CD4-positive, alpha-beta T cell treated with Interleukin-17A for 4 hours (primary cell): ENCODE results near the gene EPHA4.
"Not testable (repeated sequence)": the region's sequence is repeated elsewhere in the genome, so short reads cannot be mapped to it uniquely, and the experiment has no call there.

Experiments used
- DNase-seq: peaks from one replicate; pipeline ENCODE4 v3.0.0-alpha.2; 2020; ENCODE audit warnings: mixed read lengths

Gene EPHA4

DNA sequence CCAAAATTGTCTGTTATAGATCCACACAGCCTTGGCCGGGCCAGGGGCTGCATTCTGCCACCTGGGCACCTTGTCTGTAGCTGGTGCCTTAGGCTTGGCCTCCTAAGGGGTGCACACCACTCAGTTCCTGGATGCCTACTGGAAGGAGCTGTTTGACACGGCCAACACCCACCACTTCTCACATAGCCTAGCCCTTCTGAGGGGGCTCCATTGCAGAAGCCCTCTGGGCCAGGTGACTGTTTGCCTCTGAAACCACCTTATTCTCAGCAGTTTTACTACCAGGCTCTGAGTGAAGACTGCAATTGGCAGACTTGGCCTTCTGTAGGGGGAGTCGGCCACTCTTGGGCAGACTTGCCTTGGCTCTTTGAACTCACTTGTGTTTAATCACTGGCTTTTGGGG is 39.5 kb downstream of the EPHA4 start:
- no peak for DNase-seq

DNA sequence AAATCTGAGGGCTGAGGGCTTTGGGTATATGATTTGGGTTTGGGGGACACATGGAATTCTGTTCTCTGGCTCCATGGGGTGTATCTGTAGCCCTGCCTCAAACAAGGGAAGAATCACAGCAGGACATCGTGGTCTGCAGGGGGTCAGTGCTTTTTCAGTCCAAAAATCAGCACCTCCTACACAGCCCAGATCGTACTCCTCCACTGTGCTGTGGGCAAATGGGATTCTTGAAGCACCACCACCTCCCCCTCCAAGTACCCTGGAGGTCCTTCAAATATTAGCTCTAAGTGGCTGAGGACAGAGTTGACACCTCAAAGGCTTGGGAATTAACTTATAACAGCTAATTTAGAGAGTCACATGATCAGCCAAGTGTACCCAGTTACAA is 41.5 kb downstream of the EPHA4 start:
- no peak for DNase-seq

DNA sequence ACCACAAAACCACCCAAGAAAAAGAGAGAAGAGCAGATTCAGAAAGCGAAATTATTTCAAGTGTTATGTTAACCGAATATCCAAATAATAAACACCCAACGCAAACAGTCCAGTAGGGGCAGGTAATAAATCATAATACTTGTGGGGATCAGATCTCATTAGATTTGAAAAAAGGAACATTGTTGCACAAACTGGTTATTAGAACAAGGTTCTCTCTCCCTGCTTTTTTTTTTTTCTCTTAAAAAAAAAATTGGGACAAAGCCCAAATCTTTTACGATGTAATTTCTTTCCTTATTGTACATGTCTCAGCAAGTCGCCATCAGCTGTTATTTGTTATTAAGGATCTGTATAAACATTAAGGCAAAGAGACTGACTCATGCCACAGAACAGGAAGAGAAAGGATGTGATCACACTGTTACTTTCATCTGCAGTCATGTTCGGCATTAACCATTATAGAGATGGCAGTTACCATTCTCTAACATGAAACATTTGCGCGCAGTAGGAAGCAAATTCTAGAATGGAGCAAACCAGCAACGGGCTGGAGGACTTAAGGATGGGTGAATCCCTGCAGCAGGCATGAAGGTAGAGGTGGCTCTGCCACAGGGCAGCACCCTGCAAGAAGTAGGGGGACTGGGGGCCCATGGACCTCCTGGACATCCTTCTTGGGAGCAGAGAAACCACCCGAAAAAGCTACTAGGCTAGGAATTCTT is 42.0 kb downstream of the EPHA4 start:
- peak; percentile 23 for DNase-seq

DNA sequence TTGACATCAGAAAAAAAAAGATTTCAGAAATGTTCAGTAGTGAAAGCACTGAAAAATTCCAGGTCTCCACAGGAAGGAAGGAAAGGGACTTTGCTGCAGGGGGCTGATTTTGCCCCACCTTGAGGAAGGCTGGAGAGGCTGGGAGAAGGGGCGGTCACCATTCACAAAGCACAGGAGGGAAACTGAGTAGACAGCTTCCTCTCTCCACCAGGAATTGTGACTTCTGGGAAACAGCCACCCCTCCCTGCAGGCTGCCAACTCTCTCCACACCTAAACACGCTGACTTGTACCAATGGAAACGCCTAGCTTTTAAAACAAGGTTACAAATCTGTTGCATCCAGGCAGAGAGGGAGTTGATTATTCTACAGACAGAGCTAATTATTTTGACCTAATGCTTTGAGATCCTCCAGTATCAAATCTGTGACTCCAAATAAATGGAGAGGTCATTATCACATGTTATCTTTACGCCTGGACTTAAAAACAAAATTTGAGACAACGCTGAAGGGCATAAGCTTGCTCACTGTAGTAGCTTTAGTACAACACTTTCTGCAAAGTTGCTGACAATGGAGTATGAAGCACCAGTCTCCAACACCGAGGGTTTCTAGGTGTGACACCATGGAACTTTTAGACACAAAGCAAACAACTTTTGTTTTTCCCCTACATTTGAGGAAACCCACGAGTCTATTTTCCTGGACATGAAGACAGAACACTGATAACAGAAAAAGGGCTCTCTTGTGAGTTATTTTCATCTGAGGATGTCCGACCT is 42.7 kb downstream of the EPHA4 start:
- DNase-seq = no peak

DNA sequence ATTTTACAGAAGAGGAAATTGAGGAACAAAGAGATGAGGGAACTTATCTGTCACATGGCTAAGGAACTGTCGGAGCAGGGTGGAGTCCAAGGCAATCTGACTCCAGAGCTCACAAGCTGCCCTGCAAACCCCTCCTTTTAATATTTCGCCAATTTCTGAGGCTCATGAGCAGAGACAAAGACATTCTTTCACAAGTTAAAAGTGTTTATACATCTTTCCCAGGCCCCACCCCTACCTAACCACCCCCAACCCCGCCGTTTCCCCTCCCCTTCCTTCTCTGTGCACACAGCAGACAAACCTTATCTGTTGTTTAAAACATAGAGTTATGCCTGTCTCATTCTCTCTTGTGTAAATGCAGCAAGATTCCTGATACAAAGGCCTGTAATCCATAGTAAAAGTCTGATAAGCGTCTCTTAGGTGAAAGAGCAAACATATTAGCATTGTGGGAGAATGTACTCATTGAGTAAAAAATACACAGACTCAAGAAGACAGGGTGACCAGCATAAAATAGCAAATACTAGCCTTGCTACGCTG is 44.3 kb downstream of the EPHA4 start:
- peak; percentile 78 for DNase-seq

DNA sequence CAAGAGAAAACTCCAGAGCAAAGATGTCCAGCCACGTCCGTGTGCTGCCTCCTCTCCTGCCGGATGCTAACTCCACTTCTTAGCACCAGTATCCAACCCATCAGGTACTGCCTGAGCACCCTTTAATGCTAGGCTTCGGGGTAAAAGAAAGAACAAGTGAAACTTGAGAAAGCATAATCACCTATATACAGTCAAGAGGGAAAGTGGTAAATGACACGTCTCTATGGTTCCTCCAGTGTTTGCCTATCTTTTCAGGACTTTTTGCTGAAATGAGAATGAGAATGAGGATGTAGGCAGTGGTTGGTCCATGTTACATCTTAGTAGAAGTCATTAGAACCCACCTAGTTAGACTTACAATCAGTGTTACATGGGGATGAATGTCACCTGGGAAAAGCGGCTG is 47.9 kb downstream of the EPHA4 start:
- DNase-seq = no peak

DNA sequence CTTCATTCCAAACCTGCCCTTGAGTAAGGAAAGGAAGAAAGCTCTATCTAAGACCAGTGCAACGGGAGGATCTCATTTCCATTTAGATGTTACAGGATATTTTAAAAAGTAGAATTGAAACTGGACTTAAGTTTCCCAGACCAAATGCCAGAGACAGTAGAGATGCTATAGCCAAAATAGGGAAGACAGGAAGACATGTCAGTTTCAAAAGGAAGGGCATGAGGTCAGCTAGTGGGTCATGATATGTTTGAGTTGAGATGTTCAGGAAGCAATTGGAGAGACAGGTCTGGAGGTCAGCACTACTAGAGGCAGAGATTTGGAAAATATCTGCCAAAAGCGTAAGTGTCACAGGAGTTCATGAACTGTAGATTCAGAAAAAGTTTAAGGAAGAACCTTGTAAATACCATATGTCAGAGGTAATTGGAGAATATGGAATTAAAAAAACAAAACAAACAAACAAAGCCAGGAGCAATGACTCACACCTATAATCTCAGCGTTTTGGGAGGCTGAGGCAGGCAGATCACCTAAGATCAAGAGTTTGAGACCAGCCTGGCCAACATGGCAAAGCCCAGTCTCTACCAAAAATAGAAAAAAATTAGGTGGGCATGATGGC is 50.8 kb downstream of the EPHA4 start:
- no peak for DNase-seq

DNA sequence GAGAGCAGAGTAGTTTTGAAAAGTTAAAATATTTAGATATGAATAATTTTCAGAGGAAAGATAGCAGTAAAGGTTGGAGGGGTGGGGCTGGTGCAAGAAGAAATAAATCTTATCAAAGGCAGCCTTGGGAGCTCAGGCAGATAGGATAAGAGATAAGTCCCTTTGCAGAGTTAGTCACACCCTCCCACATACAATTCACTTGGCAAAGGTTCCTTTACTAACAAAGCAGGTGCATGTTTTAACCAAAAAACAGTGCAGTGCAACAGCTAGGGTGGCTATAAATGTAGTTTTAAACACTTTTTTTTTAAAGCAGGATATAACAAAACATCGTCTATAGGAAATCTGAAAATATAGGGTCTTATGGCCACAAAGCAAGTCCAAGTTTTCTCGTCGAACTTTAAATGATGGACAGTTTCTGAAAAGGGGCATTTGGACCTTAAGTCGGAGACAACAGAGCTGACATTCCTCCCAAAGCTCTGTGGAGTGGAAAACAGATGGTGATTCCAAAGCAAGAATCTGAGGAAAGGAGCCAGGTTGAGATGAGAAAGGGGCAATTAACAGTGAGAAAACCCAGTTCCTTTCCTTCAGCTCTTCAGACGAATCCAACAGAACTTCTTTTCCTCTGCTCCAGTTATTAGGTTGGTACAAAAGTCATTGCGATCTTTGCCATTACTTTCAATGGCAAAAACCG is 53.0 kb downstream of the EPHA4 start:
- peak; percentile 33 for DNase-seq

DNA sequence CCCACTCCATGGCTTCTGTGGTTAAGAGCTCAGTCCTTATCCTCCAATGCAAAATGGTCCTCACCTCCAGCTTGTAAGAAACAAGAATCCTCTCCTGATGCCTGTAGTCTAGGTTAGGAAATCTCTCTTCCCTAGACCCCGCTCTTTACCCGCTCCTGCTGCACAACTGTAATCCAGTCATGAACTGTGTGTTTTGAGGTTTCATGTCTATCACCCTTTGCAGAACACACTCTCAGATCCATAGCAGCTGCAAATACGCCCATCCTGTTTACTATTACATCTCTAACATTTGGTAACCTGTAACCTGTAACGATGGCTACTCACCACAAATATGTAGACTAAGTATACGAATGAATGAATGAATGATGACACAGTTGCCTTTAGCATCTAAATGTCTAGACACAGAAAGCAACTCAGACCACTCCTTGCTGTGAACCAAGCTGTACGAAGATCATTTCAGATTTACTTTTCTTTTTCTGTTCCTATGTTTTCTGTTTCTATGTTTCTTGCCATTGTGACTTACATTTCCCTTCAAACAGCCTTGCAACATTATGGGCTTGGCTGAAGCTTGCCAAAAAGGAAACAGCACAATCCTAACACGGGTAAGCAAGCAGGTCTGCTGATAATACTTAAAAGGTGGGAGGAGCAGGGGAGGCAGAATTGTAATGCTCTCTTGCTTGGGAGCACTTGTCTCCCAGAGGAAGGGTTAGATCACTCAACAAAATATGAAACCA is 53.7 kb downstream of the EPHA4 start:
- peak; percentile 53 for DNase-seq

DNA sequence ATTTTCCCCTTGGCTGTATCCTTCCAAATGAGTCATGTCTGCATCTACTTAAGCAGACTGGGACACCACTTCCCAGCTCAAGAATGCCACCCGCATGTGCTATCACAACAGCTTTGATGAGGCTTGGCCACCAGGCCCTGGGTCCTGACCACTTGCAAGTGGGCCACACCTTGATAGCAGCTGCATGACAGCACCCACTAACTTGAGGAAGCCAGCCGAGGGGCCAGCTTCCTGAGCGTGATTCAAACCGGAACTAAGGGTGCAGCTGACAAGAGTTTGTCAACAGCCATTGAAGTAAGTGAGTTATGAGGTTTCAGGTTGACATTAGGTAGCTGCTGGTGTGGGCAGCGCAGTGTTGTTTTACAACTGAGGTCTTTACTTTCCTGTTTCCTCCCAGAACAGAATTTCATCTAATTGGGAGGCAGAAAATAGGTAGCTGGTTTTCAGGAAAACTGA is 54.4 kb downstream of the EPHA4 start:
- DNase-seq = peak; percentile 83

DNA sequence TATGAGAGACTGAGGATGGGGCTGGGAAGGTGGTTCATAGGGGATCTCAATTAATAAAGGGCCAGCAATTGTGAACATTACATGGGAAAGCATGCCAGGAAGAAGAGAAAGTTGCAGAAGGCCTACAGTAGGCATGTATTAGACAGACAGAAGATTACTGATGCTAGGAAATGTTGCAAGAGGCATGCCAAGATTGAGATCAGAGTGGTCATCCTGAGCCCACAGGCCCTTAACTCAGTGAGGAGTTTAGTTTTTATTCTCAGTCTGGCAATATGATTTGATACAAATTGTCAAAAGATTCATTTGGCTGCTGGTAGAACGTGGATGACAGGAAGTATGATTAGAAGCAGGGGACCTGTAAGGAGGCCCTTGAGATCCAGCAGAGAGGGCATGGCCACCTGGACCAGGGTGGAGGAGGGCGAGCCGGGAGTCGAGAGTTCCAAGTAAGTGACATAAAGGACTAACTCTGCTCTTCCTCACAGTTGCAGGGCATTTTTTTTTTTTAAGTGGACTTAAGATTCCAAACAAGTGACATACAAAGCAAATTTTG is 54.9 kb downstream of the EPHA4 start:
- no peak for DNase-seq

DNA sequence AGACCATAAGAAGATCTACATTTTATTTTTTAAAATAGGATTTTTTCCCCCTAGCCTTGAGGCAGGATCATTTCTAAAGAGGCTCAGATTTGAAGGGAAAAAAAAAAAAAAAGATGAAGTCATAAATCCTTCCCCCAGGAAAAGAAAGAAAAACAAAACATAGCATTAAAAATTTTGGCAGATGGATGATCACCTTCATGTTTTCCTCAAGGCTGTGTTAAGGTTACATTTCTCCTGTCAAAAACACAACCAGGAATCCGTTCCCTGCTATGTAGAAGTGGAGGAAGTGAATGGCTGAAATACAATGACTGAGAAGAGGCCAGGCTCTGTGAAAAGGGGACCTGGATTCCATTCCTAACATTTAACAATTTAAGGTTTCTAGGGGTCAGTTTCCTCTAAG is 56.2 kb downstream of the EPHA4 start:
- DNase-seq = no peak

DNA sequence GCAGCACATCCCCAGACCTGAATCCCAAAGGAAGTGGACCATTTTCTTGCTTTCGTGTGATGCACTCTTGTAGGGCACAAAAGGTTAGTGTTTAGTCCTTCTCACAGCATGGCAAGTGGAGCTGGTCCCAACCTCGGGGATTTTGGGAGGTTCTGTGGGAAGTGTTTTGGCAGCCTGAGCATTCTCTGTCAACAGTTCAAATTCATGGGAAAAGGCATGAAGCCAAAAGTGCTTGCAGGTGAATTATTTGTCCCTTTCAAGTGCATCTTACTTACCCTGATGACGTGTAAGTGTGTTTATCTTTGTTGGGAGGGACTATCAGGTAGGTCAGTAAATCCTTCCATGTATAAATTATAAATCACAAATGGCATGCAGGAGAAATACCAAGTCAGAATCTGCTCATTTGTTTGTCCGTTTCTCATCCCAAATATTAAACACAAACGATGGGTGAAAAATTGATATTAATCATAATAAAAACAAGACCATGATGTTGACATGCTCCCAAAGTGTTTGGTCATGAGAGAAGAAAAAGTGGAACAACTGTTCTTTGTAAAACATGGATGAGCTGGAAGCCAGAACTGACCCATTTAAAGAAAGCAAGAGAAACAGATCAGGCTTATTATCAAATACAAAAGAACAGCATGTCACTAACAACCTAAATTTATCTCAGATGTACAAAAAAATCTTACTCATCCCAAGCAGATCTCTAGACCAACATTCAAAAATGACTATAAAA is 57.6 kb downstream of the EPHA4 start:
- no peak for DNase-seq

DNA sequence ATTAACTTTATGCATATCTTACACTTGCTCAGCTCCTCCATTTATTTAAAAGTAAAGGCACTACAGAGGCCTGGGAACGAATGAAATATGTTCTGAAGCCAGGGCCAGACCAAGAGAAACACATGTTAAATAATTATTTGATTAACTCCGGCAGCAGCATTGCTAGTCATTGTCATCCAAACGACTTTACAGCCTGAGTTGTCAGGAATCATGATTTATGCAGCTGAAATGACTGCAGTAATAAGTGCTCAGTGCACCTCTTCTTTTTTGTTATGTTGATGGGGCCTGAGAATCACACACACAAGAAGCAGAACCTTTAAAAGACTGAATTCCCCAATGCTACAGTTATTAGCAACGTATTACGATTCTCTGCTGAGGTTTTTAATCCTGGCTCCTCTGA is 58.9 kb downstream of the EPHA4 start:
- no peak for DNase-seq

DNA sequence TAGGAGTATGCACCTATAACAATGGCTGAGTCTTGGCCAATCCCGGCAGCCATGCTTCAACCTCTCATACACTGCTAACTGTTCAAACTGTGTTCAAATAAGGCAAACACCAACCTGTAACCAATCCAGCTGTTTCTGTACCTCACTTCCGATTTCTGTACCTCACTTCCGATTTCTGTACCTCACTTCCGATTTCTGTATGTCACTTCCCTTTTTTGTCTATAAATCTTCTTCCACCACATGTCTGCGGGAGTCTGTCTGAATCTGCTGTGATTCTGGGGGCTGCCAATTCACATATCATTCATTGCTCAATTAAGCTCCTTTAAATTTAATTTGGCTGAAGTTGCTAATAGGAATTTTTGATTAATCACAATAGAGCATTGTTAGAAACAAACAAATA is 60.8 kb downstream of the EPHA4 start:
- DNase-seq = not testable (repeated sequence)

DNA sequence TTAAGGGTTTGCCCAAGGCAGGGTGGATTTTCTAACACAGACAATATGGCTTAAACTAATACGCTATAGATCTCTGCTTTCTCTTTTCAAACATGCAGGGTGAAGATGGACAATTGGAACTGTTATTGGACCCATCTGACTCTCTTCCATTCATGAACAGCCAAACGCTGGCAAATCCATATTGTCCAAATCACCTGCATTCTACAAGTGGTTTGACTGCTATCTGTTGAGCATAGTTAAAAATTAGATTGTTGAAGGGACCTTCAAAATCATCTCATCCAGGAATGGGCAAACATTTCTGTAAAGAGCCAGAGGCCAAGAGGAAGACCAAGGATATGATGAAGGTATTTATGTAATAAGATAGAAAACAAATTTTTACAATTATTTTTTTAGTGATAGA is 65.6 kb downstream of the EPHA4 start:
- no peak for DNase-seq

DNA sequence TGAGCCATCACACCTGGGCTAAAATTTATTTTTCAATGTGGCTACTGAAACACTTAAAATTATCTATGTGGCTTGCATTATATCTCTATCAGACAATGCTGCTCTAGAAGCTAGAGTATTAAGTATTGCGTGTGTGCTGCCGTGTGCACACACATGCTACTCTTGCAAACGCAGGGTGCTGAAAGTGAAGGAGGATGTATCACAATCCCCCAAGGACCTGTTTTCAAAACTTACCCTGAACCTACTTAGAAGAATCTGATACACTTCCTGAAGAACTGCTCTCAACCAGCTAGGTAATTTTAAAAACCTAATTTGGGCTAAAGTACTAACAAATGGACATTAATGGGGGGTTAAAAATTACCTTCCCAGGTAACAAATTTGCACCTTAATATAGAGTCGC is 66.5 kb downstream of the EPHA4 start:
- no peak for DNase-seq

DNA sequence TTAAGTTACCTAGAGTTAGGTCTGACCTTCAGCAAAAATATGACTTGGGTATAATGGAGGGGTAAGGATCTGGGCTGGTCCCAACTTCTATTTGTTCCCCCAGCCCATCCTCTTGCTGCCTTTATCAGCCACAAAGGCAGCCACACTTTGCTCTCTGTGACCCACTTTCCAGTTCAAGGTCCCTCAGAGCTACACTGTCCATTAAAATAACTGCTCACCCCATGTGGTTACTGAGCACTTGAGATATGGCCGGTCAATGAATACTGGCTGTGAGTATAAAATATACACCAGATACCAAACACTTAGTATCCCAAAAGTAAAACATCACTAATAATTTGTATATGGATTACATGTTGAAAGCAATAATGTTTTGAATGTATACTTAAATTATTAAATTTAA is 67.2 kb downstream of the EPHA4 start:
- DNase-seq = no peak

DNA sequence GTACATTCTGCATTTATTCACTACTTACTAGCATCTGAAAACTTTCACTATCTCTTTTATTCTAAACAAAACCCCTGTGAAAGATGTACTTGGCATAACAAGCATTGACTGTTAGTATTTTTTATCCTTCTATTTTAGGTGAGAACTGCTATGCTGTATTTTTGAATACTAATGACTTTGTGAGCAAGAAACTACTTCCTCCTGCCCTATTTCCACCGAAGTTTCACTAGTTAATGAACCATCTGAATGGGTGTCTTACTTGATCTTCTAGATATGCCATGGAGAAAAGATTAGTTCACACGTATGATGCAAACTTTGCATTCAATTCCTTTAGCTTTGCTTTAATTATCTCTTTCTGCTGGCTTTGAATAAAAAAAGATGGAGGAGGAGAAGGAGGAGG is 68.1 kb downstream of the EPHA4 start:
- no peak for DNase-seq

DNA sequence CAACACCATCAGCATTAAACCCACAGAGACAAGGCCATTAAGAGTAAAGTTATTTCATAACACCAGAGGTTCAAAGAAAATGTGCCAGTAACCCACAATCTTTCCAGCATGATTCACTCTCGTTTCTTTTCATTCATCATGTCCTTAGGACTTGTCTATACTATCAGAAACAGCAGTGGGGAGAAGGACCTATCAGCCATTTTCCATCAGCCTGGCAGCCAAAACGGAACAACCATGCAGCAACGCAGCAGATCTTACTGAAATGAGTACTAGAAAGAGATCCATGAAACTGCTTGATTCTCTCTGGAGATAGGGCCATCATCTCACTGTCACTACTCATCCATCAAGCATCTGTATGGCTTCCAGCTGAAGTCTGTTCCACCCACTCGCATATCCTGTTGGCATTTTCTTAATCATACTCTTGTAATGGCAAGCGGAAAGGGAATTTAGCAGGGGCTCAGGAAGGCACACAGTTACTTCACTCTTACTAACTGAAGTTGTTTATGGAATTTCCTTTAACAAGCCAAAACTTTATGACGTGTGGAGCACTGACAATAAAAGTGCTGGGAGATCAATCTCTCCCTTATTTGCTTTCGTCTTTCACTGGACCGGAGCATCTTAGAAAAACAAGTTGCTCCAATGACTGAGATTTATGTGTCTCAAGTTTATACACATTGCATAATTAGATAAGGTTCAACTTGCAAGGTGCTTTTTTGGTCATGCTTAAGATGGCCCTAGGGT is 69.7 kb downstream of the EPHA4 start:
- DNase-seq = no peak

DNA sequence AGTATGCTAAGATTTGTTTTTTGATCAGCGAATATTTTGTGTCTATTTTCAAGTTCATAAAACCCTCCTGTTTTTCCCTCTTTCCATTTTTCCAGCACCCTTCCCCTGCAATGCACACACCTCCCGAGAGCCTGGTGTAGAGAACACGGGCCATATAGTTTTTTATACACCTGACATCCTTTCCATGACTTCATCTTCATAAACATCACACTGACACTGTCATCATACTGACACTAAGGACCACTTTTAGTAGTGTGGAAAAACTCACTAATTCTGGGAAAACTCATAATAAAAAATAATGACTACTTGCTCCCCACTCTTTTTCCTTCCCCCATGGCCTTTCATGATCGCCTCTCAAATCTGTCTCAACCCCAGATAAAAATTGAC is 70.2 kb downstream of the EPHA4 start:
- no peak for DNase-seq
